Pancreas (tissue), 10 donors: ENCODE data around the gene INPP5A. TPM values are rescaled to one million over a fixed set of nuclear protein-coding genes. Genes with fewer than 3 reads are reported as not detected.

Experiments
- ATAC-seq, 4 donors: fragments of 200-7000 bp; cut with Tn5 transposase; one replicate each; pipeline versions ENCODE4 v1.8.0 to v1.9.1; 2020; ENCODE audit warnings: mild to moderate bottlenecking in 4 of 4, moderate library complexity in 4 of 4
- DNase-seq, 6 donors: peaks; one replicate each; pipeline ENCODE4 v3.0.0-alpha.2; 2020
- FAIRE-seq: peaks from 2 replicates; lab custom pipeline; 2012; peaks lifted over from hg19 to GRCh38; lab: Jason Lieb, UNC
- H3K27ac ChIP-seq, 4 donors: fragments of 200-600 bp; sonication (generic); 1 replicate in 3 of 4; 2 replicates in 1 of 4; pipeline versions ENCODE4 v1.5.0 to v1.8.0; 2020
- H3K27me3 ChIP-seq, 4 donors: fragments of 200-600 bp; one replicate each; pipeline ENCODE4 v1.8.0; 2021
- H3K36me3 ChIP-seq, 3 donors: fragments of 200-600 bp; sonication (generic) in 1 of 3; one replicate each; pipeline versions ENCODE4 v1.5.0 to v1.8.0; 2020 to 2021
- H3K4me1 ChIP-seq, 3 donors: fragments of 200-600 bp; one replicate each; pipeline ENCODE4 v1.8.0; 2021
- H3K4me3 ChIP-seq, 4 donors: fragments of 200-600 bp; sonication (generic) in 2 of 4; one replicate each; pipeline versions ENCODE4 v1.5.0 to v1.8.0; 2020 to 2021
- H3K9me3 ChIP-seq, 4 donors: fragments of 200-600 bp; one replicate each; pipeline ENCODE4 v1.8.0; 2021
- CTCF ChIP-seq, 4 donors: fragments of 200-600 bp; sonication (generic) in 3 of 4; IDR thresholded peaks; one replicate each; pipeline versions ENCODE4 v1.5.0 to v1.8.0; 2021; ENCODE audit warnings: antibody characterized with exemption in 4 of 4
- WGBS, 2 donors: extraction: QIAGEN DNeasy Blood & Tissue Kit; methylation state at CpG; one replicate each; pipeline ENCODE4 v1.1.7; 2013; 5-methylcytosine and 5-hydroxymethylcytosine counted together
- intact Hi-C, 3 donors: fragments of 100-400 bp; cut with DNase I; formaldehyde crosslinking; loops; one replicate each; pipeline versions ENCODE4 v1.11.1 to v1.14.2; 2022
- polyA plus RNA-seq, 2 donors: library from polyadenylated mRNA; stranded (reverse); fragments of 200-250 nt; gene quantifications; one replicate each; pipeline ENCODE4 v1.2.3, GENCODE V29; 2013
- total RNA-seq, 6 donors: library from RNA; stranded (reverse); fragmentation: NEBNext Ultra II Directional in 4 of 6; extraction: Animal tissue kit (Norgen Biotek cat#: 25700) in 4 of 6; gene quantifications; one replicate each; pipeline versions ENCODE4 v1.2.1 to v1.2.4, GENCODE V29; 2021 to 2023
- donor health status: healthy with polysubstance abuse.
- donor health status: DM: no; HTN: no; CAD: no; lungs with moderate emphysema.
- donor health status: DM: no; HTN: no; CAD: no.
- donor health status: control.
- donor health status: control.
- donor health status: Bipolar disorder and iron deficiency.
- donor health status: DM: yes; HTN: yes; CAD: no.
- donor health status: DM: no; HTN: no; CAD: no.
- donor health status: DM: no; HTN: no; CAD: no.
- donor health status: DM: yes; HTN: yes; CAD: no.

Gene INPP5A
- total and polyA plus RNA-seq, 8 donors = 5.9 to 15.6 (median 11.3) TPM

GRCh38 chr10:132685101-132685891 is 147.7 kb downstream of the INPP5A start:
- intact Hi-C loops = no loop called here
- TF ChIP-seq CTCF (IDR thresholded peaks at IDR 0.05) = no peak
- FAIRE-seq (no peak), ATAC-seq (peak; percentile 82 to 88 (median 86)), DNase-seq (peak; percentile 48 to 89 (median 79))
- no peak overlapping the region for H3K4me3 ChIP-seq
- H3K9me3 ChIP-seq = no peaks in the 10 kb centered on the region
- H3K27me3 ChIP-seq = no peaks in the 10 kb centered on the region
- peaks cover 5 to 8% (median 7%) of the 10 kb centered on the region in 3 donors for H3K4me1 ChIP-seq
- H3K27ac ChIP-seq = peak overlapping the region; percentile 73 to 90 (median 82)
- H3K36me3 ChIP-seq = no peaks in the 10 kb centered on the region
- 51 to 53% methylated on average over 32 of the region's 32 CpGs for WGBS, 2 donors

GRCh38 chr10:132685921-132686680 is 148.5 kb downstream of the INPP5A start:
- WGBS, 2 donors = 61 to 68% methylated on average over 25 of the region's 25 CpGs
- FAIRE-seq = no peak

GRCh38 chr10:132687181-132687892 is 149.8 kb downstream of the INPP5A start:
- WGBS, 2 donors = 91 to 92% methylated on average over 21 of the region's 21 CpGs
- Histone ChIP-seq H3K9me3 (no peaks in the 10 kb centered on the region), H3K4me3 (no peak overlapping the region), H3K4me1 (peaks cover 5 to 8% (median 7%) of the 10 kb centered on the region in 3 donors), H3K27me3 (no peaks in the 10 kb centered on the region), H3K36me3 (no peaks in the 10 kb centered on the region), H3K27ac (no peak overlapping the region)
- no peak for TF ChIP-seq CTCF (IDR thresholded peaks at IDR 0.05)
- ATAC-seq = no peak
- DNase-seq = peak in 2 of 6 donors; percentile 1 to 50
- intact Hi-C loops = no loop called here
- no peak for FAIRE-seq

More at GRCh38 chr10:132685921-132686680, 148.5 kb downstream of the INPP5A start:
- TF ChIP-seq CTCF (IDR thresholded peaks at IDR 0.05) = no peak
- intact Hi-C loops = no loop called here
- Histone ChIP-seq H3K4me1 (peaks cover 5 to 8% (median 7%) of the 10 kb centered on the region in 3 donors), H3K27ac (peak overlapping the region; percentile 73 to 90 (median 78)), H3K27me3 (no peaks in the 10 kb centered on the region), H3K9me3 (no peaks in the 10 kb centered on the region), H3K4me3 (no peak overlapping the region), H3K36me3 (no peaks in the 10 kb centered on the region)
- ATAC-seq (peak; percentile 2 to 41 (median 22)), DNase-seq (peak in 2 of 6 donors; percentile 43 to 50)

GRCh38 chr10:132687893-132688579 is 150.4 kb downstream of the INPP5A start:
- DNase-seq (peak in 1 of 6 donors; percentile 44), FAIRE-seq (no peak), ATAC-seq (no peak)
- WGBS, 2 donors = 83 to 85% methylated on average over 13 to 14 of the region's 14 CpGs
- Histone ChIP-seq H3K27ac (no peak overlapping the region), H3K27me3 (no peaks in the 10 kb centered on the region), H3K9me3 (no peaks in the 10 kb centered on the region), H3K4me1 (peaks cover 5 to 8% (median 7%) of the 10 kb centered on the region in 3 donors), H3K36me3 (no peaks in the 10 kb centered on the region), H3K4me3 (no peak overlapping the region)
- TF ChIP-seq CTCF (IDR thresholded peaks at IDR 0.05) = no peak
- intact Hi-C loops = no loop called here
